CD4-positive, alpha-beta T cell treated with Interleukin-12 subunit alpha and Interleukin-12 subunit beta, for 1 hour (primary cell): ENCODE measurements around the gene XXYLT1.
A peak's percentile ranks its signal among the peaks of the same experiment; 100 is the strongest.
"Not testable (repeated sequence)": the region's sequence is repeated elsewhere in the genome, so short reads cannot be mapped to it uniquely, and the experiment has no call there.

Experiments used
- DNase-seq: peaks from one replicate; pipeline ENCODE4 v3.0.0-alpha.2; 2020

Gene XXYLT1

GRCh38 chr3:195058336-195059005 is 212.5 kb downstream of the XXYLT1 start:
- DNase-seq: no peak

- no peak for DNase-seq
These were observed 213.2 kb downstream of the XXYLT1 start for GRCh38 chr3:195057716-195058115.

DNA sequence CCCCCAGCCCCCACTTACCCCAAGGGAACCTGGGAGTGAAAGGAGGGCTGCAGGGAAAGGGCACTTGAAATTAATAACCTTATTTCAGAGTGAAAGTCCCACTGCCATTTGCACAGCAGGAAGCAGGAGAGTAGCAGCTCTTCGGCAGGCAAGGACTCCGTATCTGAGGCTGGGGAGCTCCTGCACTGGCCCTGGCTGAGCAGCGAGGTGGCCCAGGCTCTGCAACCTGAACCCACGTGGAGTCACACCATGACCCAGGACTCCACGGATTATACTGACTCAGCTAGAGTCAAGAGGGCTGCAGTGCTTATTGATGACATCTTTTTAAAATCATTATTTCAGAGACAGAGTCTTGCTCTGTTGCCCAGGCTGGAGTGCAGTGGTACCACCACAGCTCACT is 214.5 kb downstream of the XXYLT1 start:
- DNase-seq: no peak

DNA sequence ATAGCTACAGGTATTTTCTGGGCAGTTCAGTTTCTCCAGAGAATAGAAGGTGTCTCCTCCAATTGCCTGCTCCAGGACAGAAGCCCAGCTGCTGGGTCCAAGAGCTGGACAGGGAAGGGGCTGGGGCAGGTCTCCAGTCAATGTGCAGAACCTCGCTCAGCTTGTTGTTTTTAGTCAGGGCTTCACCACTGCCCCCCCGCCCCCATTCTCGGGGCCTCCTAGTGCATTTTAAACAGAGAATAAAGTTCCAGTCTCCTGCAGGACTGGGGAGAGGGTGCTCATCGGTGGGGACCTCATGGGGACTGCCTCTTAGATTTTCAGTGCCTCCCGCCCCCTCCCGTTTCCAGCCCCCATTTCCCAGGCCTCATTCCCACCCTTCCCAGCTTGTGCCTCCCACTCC is 216.6 kb downstream of the XXYLT1 start:
- DNase-seq: no peak

DNA sequence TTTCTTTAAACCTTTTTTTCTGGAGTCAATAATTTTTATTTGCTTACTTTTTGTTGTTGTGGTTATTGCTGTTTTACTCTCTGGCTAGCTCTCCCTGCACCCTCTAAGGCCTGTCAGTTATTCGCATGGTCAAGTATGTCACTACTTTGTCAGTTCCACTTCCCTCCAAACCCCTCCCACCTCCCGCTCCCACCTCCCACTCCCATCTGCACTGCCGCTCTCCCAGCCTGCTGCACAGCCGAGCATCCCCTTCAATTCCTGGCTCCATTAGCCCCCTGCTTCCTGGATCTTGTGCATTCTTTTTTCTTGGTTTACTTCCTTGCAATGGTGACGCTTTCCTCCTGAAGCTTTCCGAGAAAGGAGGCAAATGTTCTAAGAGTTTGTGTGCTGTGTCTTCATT is 218.0 kb downstream of the XXYLT1 start:
- no peak for DNase-seq

GRCh38 chr3:195050296-195050695 is 220.7 kb downstream of the XXYLT1 start:
- DNase-seq: not testable (repeated sequence)

DNA sequence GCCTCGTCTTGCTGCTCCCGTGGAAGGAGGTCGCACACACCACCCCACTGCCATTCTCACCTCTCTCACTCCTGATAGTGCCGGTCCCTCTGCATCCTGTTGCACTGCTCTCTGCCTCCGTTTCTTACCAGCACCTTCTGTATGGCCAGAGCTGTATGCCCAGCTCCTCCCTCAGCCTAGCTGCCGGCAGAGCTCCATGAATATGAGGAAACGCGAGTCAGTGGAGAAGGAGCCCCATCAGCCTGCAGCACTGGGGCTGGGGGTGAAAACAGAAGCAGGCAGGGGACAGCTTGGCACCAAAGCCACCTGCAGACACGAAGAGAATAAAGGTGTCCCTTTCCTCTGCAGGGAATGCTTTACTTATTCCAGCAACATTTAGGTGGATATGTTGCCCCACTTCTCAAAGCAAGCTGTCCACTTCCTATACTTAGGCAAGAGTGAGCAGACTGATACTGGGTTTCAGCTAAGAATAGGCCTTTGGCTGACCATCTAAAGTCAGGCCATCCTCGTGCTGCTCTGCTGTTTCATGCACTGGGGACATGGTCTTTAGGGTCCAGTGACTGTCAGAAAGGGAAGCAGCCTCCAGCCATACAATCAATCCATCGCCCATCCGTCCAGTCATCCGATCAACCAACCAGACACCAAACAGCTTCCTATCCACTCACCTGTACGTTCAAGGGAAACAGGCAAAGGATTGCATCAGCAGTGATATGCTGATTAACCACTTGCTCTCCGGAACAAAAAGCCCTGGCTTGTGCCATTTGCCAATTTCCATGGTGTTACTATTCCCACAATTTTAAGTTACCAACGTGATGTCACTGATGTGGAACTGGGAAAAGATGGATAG is 222.7 kb downstream of the XXYLT1 start:
- no peak for DNase-seq

- DNase-seq: no peak
These were observed 223.4 kb downstream of the XXYLT1 start for GRCh38 chr3:195047536-195047935.

DNA sequence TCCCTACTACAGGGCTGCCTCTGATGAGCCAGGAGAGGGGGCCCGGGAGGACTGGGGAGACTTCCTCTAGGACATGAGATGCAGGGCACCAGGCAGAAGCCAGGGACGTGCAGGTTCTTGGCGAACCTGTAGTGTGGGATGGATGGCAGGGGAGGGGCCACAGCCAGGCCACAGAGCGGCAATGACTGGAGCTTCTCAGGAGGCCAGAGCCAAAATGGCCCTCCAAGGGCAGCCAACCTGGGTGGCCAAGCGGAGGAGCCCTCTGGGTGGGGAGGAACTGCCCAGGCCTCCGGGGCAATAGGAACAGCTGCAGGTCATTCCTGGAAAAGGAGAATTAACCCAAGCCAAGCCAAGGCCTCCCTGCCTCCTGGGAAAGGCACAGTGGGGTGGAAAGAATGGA is 224.5 kb downstream of the XXYLT1 start:
- DNase-seq: no peak

- DNase-seq: no peak
These were observed 225.3 kb downstream of the XXYLT1 start for GRCh38 chr3:195045481-195046210.

GRCh38 chr3:195044411-195044810 is 226.5 kb downstream of the XXYLT1 start:
- DNase-seq: no peak

DNA sequence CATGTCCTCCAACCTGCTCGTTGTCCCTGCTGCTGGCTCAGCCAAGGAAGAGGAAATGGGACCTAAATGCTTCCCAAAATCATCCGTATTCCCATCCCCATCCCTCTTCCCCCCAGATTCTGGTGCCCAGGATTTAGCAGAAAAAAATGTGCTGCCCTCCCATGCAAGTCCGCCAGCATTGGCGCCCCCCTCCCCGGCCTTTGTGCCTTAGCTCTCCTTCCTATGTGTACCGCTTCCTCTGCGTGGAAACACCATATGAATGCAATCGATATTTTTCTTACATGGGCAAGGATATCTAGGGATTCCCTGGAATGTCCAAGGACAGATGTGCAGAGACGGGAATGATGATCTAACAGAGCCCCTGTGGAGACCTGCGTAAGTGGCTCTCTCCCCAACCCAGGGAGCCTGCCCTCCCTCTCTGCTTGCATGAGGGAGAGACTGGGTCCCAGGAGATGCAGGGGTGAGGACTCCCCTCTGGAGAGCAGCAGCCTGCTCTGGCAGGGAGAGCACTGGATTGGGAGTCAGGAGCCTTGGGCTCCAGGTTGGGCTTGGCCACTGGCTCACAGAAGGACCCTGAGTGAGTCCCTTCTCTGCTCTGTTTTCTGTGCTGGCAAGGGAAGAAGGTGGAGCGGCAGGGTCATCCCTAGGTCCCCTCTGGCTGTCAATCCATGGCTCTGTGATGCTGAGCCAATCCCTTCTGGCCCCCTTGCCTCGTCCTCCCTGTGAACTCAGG is 227.2 kb downstream of the XXYLT1 start:
- no peak for DNase-seq

- DNase-seq: no peak
These were observed 228.0 kb downstream of the XXYLT1 start for GRCh38 chr3:195042743-195043606.

GRCh38 chr3:195041871-195042742 is 228.9 kb downstream of the XXYLT1 start:
- no peak for DNase-seq

DNA sequence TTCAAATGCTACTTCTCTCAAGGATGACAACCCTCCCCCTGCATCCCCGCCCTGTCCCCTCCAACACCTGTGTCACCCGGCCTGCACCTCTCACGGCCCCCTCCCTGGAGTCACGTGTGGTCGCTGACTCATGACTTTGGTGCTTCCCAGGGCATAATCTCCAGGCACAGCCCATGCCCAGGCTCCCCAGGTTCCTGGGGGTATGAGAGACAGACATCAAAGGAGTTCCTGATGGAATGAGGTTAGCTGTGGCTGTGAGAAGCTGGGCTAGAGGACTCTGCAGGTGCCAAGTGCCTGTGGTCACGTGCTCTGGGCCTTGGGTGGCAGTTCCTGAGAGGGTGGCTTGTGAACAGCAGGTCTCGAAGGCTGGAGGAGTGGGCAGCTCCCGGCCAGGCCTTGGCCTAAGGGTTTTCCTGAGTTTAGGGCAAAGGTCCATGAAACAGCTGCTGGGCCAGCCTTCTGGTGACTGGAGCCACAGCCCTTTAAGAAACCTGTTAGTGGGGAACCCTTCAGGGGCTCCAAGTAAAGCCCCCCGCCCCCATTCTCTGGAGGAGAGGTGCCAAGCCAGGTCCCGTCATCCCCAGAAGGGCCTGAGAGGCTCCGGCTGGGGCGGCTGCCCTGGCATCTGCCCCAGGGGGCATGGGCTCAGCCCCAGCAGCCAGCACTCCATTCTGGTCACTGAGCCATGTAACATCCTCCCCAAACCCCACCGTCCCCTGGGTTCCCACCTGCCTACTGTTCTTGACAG is 230.0 kb downstream of the XXYLT1 start:
- DNase-seq: no peak

DNA sequence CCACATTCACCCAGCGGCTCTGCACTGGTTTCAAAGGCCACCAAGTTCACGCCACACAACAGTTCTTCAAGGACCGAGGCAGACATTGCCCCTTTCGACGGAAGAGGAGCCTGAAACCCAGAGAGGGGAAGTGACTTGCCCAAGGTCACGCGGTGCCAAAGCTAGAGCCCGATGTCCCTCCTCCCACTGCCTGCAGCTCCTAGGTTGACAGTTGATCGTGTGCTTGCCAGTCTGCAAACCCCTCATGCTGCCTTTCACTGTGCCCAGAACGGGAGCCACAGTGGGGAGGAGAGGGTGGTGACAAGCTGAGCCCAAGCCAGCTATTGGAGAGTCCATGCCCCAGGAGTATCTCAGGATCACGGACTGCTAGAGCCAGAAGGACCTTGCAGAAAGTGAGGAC is 230.9 kb downstream of the XXYLT1 start:
- DNase-seq: peak; percentile 11

GRCh38 chr3:195039180-195039843 is 231.6 kb downstream of the XXYLT1 start:
- DNase-seq: no peak

GRCh38 chr3:195038161-195038560 is 232.8 kb downstream of the XXYLT1 start:
- DNase-seq: no peak

DNA sequence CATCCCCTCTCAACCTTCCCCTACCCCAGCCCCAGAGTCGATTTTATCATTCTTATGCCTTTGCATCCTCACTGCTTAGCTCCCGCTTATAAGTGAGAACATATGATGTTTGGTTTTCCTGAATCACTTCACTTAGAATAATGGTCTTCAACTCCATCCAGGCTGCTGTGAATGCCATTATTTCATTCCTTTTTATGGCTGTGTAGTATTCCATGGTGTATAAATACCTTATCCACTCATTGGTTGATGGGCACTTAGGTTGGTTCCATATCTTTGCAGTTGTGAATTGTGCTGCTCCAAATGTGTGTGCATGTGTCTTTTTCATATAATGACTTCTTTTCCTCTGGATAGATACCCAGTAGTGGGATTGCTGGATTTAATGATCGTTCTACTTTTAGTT is 233.4 kb downstream of the XXYLT1 start:
- not testable (repeated sequence) for DNase-seq

DNA sequence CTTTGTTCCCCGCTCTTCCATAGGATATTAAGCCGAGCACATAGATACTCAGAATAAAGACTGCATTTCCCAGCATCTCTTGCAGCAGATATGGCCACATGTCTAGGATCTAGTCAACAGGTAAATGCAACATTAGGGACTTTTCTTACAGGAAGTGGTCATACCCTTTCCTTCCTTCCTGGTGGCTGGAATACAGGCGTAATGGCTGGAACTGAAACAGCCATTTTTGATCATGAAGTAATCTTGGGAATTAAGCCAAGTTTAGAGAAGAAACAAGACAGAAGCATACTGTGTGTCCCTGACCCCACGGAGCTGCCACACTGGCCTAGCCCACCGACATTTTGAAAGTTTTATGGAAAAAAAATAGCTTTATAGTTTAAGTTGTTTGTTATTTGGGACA is 234.0 kb downstream of the XXYLT1 start:
- DNase-seq: no peak
